Fibroblast of lung (primary cell): ENCODE data around the gene CAMKMT. TPM values are rescaled to one million over a fixed set of nuclear protein-coding genes. Genes with fewer than 3 reads are reported as not detected.

Source experiments
- DNase-seq, 2 donors: peaks; one replicate each; pipeline versions ENCODE4 v3.0.0 to v3.0.0-alpha.2; 2010; ENCODE audit warnings: low read depth in 2 of 2
- H2AFZ ChIP-seq: 2 replicates; pipeline ENCODE4 v1.5.1; 2012; ENCODE audit warnings: low read length, control low read depth, inconsistent platforms
- H3K27ac ChIP-seq: 2 replicates; pipeline ENCODE4 v1.5.1; 2011; ENCODE audit warnings: low read length, control low read depth; ENCODE audit not compliant: insufficient read depth
- H3K27me3 ChIP-seq: 2 replicates; pipeline ENCODE4 v1.5.1; 2011; ENCODE audit warnings: mild to moderate bottlenecking, low read length; ENCODE audit not compliant: control insufficient read depth, insufficient read depth
- H3K36me3 ChIP-seq: 2 replicates; pipeline ENCODE4 v1.5.1; 2011; ENCODE audit warnings: low read length; ENCODE audit not compliant: control insufficient read depth, insufficient read depth
- H3K4me1 ChIP-seq: 2 replicates; pipeline ENCODE4 v1.5.1; 2011; ENCODE audit warnings: low read length; ENCODE audit not compliant: control insufficient read depth, insufficient read depth; ENCODE audit errors: extremely low read depth
- H3K4me2 ChIP-seq: 2 replicates; pipeline ENCODE4 v1.5.1; 2011; ENCODE audit warnings: low read length, control low read depth; ENCODE audit not compliant: insufficient read depth; ENCODE audit errors: extremely low read depth
- H3K4me3 ChIP-seq, 4 experiments: fragments of 200-600 bp in 1 of 4; sonication (generic) in 1 of 4; replicated peaks in 1 of 4; 2 replicates each; pipeline ENCODE4 v1.5.1; 2011 to 2016; ENCODE audit warnings: low read length in 4 of 4, low read depth in 3 of 4, mild to moderate bottlenecking in 3 of 4, control low read depth in 2 of 4, inconsistent platforms in 1 of 4, mixed read lengths in 1 of 4; ENCODE audit not compliant: insufficient read depth in 1 of 4; ENCODE audit errors: control extremely low read depth in 1 of 4
- H3K79me2 ChIP-seq: 2 replicates; pipeline ENCODE4 v1.5.1; 2012; ENCODE audit warnings: mild to moderate bottlenecking, low read length, inconsistent platforms; ENCODE audit not compliant: control insufficient read depth, insufficient read depth
- H3K9ac ChIP-seq: 2 replicates; pipeline ENCODE4 v1.5.1; 2011; ENCODE audit warnings: mild to moderate bottlenecking, low read length, control low read depth; ENCODE audit not compliant: insufficient read depth
- H3K9me3 ChIP-seq: 2 replicates; pipeline ENCODE4 v1.5.1; 2012; ENCODE audit warnings: low read depth, low read length; ENCODE audit not compliant: control insufficient read depth, insufficient read depth
- H4K20me1 ChIP-seq: 2 replicates; pipeline ENCODE4 v1.5.1; 2011; ENCODE audit warnings: low read length; ENCODE audit not compliant: control insufficient read depth, insufficient read depth; ENCODE audit errors: extremely low read depth
- CTCF ChIP-seq, 2 donors: IDR thresholded peaks in 1 of 2; conservative IDR thresholded peaks in 1 of 2; 1 replicate in 1 of 2; 2 replicates in 1 of 2; pipeline ENCODE4 v1.5.1; 2011 to 2012; ENCODE audit warnings: low read length in 2 of 2, control low read depth in 1 of 2, inconsistent platforms in 1 of 2, low read depth in 1 of 2, mild to moderate bottlenecking in 1 of 2
- EZH2 ChIP-seq: IDR thresholded peaks from 2 replicates; pipeline ENCODE4 v1.5.1; 2012; ENCODE audit warnings: low read length, control low read depth, mild to moderate bottlenecking; ENCODE audit errors: missing control alignments
- polyA plus RNA-seq, 2 donors: library from polyadenylated mRNA; depleted of rRNA in 1 of 2; stranded (reverse) in 1 of 2; unstranded in 1 of 2; fragments of >200 nt; gene quantifications; 2 replicates each; pipeline ENCODE4 v1.2.1, GENCODE V29; 2011 to 2012; ENCODE audit warnings: missing spikeins in 1 of 2
- total RNA-seq: library from RNA; depleted of rRNA; stranded (reverse); fragments of >200 nt; gene quantifications from 2 replicates; pipeline ENCODE4 v1.2.1, GENCODE V29; 2014

CAMKMT gene
- total and polyA plus RNA-seq, 2 donors (not counting 1 experiment from before 2014, with no cell fraction given): 7.9 to 11.6 TPM

GRCh38 chr2:44787663-44788062 lies 425.9 kb downstream of the CAMKMT start:
- Histone ChIP-seq H2AFZ (no peak overlapping the region), H3K79me2 (no peaks in the 10 kb centered on the region), H3K9me3 (no peaks in the 10 kb centered on the region), H3K36me3 (no peaks in the 10 kb centered on the region), H3K27ac (no peak overlapping the region), H3K4me2 (no peak overlapping the region), H4K20me1 (no peaks in the 10 kb centered on the region), H3K4me3 (no peak overlapping the region), H3K27me3 (peaks cover 8% of the 10 kb centered on the region), H3K4me1 (no peaks in the 10 kb centered on the region), H3K9ac (no peak overlapping the region)
- TF ChIP-seq EZH2: no peak
- TF ChIP-seq CTCF (conservative IDR thresholded peaks at IDR 0.05 in 1 of 2, IDR thresholded peaks at IDR 0.05 in 1 of 2; ENCODE audit: low read depth in 1 of 2, low read length in 2 of 2): no peak
- no peak for DNase-seq

- H3K4me3 ChIP-seq: no peak overlapping the region
- H3K9ac ChIP-seq: no peak overlapping the region
- TF ChIP-seq CTCF (conservative IDR thresholded peaks at IDR 0.05 in 1 of 2, IDR thresholded peaks at IDR 0.05 in 1 of 2; ENCODE audit: low read depth in 1 of 2, low read length in 2 of 2) (no peak), EZH2 (no peak)
- no peaks in the 10 kb centered on the region for H3K79me2 ChIP-seq
- H3K4me2 ChIP-seq: no peak overlapping the region
- H4K20me1 ChIP-seq: no peaks in the 10 kb centered on the region
- no peak for DNase-seq
- no peak overlapping the region for H2AFZ ChIP-seq
- H3K36me3 ChIP-seq: no peaks in the 10 kb centered on the region
- no peaks in the 10 kb centered on the region for H3K4me1 ChIP-seq
- peaks cover 8% of the 10 kb centered on the region for H3K27me3 ChIP-seq
- no peaks in the 10 kb centered on the region for H3K9me3 ChIP-seq
- H3K27ac ChIP-seq: no peak overlapping the region
Observed at GRCh38 chr2:44789446-44789845, 427.7 kb downstream of the CAMKMT start.

- Histone ChIP-seq H2AFZ (no peak overlapping the region), H3K4me3 (no peak overlapping the region), H3K27me3 (peaks cover 8% of the 10 kb centered on the region), H3K4me2 (no peak overlapping the region), H3K4me1 (no peaks in the 10 kb centered on the region), H3K9ac (no peak overlapping the region), H4K20me1 (no peaks in the 10 kb centered on the region), H3K9me3 (no peaks in the 10 kb centered on the region), H3K79me2 (no peaks in the 10 kb centered on the region), H3K36me3 (no peaks in the 10 kb centered on the region), H3K27ac (no peak overlapping the region)
- no peak for DNase-seq
- no peak for TF ChIP-seq EZH2
- TF ChIP-seq CTCF (conservative IDR thresholded peaks at IDR 0.05 in 1 of 2, IDR thresholded peaks at IDR 0.05 in 1 of 2; ENCODE audit: low read depth in 1 of 2, low read length in 2 of 2): no peak
Observed at GRCh38 chr2:44789971-44790721, 428.4 kb downstream of the CAMKMT start.
